Measurements from ENCODE around the gene MINDY2.
A peak's percentile ranks its signal among the peaks of the same experiment; 100 is the strongest.
"Not testable (repeated sequence)": the region's sequence is repeated elsewhere in the genome, so short reads cannot be mapped to it uniquely, and the experiment has no call there.

The MINDY2 gene

DNA sequence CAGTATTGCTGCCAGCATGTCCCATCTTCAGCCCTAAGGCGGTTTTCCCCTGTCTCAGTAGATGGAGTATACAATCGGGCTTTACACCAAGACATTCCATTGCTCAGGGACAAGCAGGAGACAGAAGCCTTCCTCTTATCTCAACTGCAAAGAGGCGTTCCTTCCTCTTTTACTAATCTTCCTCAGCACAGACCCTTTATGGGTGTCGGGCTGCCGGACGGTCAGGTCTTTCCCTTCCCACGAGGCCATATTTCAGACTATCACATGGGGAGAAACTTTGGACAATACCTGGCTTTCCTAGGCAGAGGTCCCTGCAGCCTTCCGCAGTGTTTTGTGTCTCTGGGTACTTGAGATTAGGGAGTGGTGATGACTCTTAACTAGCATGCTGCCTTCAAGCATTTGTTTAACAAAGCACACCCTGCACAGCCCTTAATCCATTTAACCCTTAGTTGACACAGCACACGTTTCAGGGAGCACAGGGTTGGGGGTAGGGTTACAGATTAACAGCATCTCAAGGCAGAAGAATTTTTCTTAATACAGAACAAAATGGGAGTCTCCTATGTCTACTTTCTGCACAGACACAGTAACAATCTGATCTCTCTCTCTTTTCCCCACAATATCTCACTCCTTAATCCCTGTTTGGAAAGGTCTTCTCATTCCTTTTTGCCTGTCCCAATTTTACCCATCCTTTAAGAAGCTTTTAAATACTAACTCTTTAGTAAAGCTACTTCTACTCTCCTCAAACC is 62.8 kb downstream of the MINDY2 start:
- not testable (repeated sequence) for DNase-seq

GRCh38 chr15:58839485-58839884 is 68.4 kb downstream of the MINDY2 start:
- DNase-seq: no peak

DNA sequence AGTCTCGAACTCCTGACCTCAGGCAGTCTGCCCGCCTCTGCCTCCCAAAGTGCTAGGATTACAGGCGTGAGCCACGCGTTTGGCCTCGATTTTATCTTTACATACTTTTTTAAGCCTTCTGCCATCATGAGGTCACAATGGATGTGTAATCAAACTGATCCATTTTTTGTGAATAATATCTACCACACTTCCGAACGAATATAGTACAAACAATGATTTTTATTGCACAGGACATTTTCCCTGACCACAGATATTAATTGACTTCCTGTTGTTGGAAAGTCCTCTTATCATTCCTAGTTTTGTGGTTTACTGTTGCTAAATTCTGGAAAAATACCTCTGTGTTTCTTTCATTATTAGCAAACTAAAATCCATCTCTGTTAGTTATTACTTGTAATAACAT is 68.9 kb downstream of the MINDY2 start:
- no peak for DNase-seq

DNA sequence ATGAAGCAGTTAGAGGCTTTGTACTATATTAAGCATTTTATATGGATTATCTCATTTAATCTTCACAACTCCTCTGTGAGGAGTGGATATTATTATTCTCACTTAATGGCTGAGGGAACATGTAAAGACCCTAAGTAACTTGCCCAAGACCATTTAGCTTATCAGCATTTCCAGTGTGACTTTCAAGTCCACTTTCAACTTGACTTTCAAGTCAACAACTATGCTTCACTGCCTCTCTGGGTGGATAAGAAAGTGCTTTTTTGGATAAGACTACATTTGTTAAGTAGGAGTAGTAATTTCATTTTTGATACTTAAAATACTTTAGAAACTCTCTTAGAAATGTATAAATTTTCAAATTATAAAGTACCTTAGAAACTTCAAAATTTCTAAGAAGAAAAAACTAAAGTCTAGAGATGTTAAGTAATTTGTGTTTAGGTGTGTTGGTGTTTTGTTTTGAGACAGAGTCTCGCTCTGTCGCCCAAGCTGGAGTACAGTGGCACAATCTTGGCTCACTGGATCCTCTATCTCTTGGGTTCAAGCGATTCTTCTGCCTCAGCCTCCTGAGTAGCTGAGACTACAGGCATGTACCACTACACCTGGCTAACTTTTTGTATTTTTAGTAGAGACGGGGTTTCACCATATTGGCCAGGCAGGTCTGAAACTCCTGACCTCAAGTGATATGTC is 71.8 kb downstream of the MINDY2 start:
- DNase-seq: no peak

GRCh38 chr15:58851205-58851604 is 80.1 kb downstream of the MINDY2 start:
- DNase-seq: not testable (repeated sequence)

DNA sequence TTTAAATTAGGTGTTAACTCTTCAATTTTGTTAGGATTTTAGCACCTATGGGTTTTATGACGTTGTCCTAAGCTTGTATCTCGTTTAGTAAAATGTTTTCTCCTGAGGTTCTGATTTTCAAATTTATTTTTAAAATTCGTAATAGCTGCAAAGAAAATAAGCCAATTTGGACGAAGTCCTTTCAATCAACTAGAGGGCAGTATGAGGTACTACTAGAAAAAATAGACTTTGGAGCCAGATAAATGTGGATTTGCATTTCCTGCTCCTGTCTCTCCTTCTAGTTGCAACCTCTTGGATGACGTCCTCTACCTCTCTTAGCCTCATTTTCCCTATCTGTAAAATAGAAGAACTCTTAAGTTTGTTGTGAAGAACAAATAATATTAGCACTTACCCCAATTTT is 81.2 kb downstream of the MINDY2 start:
- no peak for DNase-seq

DNA sequence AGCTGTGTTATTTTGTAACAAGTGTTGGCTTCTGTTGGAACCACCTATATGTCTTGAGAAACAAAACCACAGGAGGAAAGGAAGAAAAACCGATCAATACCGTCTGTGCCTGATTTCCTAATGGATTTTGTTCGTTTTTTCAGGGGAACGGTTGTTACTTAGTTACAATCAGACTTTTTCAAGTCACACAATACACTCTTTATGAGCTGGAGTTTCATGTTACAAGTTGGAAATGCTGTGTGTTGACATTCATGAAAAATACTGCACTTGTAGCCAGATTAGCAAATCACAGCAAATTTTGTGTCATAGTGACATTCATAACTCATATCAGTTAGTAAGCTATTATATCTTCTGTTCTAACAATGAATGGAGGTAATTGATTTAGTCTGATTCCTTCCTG is 83.5 kb downstream of the MINDY2 start:
- no peak for DNase-seq

- no peak for DNase-seq
Observed at GRCh38 chr15:58856086-58856485, 85.0 kb downstream of the MINDY2 start.

DNA sequence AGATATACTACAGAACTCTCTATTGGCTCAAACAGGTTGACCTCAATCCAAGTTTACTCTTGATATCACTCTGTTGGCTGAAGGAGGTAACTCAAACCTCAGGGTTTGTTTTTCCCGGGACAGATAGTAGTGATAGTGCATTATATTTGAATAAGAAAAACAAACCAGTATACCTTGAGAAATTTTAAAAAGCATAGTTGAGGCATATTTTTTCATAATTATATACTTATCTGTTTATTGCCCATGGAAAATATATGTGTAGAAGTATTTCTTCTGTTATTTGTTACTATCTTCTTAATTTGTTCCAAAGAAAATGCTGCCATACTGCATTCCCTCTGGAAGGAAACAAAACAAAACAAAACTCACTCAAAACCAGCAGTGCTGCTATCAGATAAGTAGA is 85.5 kb downstream of the MINDY2 start:
- DNase-seq: not testable (repeated sequence)

DNA sequence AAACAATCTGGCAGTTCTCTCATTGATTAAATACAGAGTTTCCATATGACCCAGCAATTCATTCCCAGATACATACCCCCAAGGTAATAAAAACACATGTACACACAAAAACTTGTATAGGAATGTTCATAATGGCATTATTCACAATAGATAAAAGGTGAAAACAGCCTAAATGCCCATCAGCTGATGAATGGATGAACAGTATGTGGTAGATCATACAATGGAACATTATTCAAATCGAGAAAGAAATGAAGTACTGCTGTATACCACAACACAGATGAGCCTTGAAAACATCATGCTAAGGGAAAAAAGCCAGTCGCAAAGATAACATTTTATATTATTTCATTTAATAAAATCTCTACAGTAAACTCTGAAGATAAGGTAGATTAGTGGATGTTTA is 91.2 kb downstream of the MINDY2 start:
- DNase-seq: no peak

- DNase-seq: peak; percentile 28 to 34
Observed at GRCh38 chr15:58864602-58865424, 93.7 kb downstream of the MINDY2 start.

DNA sequence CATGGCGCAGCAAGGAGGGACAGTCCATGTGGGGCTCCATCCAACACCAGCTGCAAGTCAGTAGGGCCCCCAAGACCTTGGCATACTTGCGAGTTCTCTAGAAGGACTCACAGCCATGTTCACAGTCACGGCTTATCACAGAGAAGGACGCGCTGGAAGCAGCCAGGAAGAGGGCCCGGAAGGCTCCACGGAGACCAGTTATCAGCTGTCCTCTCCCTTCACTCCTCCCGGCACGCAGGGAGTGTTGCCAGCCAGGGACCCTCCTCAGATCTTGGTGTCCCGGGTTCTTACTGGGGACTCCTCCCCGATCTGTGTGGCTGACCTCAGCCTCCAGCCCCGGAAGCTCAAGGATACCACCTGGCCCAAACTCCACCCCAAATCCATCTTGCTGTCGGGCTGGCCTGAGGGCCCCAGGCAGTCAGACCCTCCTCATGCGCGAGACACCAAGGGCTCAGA is 94.4 kb downstream of the MINDY2 start:
- DNase-seq: no peak

DNA sequence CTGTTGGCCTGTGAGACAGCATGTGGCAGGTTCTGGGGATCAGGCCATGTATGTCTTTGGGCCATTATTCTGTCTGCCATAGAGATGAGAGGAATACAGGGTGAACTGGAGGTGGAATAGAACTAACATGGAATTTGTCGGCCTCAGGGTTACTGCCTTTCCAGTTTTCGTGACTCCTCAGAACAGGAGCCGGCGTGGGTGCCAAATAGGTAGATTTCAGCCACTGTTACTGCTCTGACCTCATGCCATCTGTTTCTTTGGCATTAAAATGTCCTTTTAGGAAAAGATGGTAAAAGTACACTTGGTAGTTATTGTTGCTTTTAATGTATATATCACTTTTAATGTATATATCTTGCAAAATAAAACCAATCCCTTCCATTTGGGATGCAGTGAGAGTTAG is 96.8 kb downstream of the MINDY2 start:
- DNase-seq: no peak

DNA sequence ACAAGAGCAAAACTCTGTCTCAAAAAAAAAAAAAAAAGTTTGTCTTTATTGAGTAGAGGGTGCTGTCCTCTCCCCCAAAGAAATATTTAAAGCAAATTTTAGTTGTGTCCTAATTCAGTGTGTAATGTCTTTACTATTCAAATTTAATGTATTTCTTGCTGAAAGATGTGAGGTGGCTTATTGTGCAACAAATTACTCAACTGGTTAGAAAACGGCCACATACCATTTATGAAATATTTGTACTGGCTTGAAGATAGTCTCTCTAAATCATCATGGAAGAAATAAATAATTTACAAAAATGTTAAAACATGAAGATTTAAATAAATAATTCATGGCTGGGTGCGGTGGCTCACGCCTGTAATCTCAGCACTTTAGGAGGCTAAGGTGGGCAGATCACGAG is 99.3 kb downstream of the MINDY2 start:
- no peak for DNase-seq

- no peak for DNase-seq
Observed at GRCh38 chr15:58873267-58873666, 102.2 kb downstream of the MINDY2 start.

- DNase-seq: no peak
Observed at GRCh38 chr15:58875343-58875742, 104.2 kb downstream of the MINDY2 start.

DNA sequence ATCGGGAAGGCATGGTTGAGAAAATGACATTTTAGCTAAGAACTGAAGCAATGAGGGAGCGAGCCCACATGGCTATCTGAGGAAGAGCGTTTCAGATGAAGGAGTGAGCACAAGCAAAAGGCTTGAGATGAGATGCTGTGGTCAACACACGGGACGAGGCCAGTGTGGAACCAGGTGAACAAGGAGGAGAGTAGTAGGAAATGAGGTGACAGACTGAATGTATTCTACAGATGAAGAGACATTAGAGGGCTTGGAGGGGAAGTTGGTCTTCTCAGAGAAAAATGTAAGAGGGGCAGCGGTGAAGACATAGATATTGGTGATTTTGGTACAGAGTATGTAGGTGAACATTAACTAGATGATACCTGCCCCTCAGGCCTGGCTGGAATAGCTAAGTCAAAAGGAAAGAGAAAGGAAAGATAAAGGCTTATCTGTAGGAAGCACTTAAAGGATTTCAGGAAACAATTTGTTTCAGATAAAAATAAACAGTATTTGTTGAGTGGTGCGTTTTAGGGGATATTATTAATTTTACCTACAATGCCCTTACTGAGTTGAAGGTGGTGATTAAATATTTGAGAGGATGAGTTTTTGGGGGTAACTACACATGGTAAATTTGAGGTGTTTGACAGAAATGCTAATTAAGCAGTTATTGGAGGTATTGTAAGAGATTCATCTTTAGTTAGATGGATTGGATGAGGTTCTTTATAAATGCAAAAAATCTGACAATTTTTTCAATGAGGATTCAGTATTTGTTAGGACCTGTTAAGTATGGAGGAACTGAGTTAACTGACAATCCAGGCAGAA is 105.4 kb downstream of the MINDY2 start:
- no peak for DNase-seq

DNA sequence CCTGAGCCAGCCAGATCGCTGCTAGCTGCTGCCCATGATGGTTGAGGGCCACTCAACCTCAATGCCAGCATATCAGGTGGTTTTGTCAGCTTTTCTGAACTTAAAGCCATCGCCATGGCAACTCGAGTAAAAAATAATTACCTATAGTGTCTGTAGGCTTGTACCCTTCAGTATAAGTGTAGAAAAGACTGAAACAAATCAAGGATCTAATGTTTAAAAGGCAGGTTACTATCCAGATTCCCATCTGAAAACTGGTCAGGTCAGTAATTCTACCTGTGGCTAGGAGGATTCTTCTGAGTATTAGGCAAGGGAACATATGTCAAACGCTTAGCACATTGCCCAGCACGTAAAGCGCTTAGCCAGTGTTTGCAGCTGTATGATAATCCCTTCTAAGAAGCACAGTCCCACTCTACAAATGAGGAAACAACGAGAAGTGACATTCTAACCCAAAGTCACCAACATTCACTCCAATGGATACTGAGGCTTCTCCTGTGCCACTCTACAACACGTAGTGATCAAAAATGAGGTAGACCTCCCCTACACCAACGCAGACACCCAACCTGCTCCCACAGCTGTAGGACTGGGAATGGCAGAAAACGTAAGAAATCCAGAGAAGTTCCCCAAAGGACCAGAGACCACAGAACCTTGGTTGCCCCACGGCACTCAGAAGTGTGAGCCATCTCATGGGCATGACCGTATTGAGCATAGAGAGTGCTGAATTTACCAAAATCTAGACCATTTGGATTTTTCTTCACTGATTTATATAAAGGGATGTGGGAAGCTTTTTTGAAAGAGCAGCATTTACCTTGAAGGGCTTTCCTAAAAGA is 107.1 kb downstream of the MINDY2 start:
- no peak for DNase-seq

DNA sequence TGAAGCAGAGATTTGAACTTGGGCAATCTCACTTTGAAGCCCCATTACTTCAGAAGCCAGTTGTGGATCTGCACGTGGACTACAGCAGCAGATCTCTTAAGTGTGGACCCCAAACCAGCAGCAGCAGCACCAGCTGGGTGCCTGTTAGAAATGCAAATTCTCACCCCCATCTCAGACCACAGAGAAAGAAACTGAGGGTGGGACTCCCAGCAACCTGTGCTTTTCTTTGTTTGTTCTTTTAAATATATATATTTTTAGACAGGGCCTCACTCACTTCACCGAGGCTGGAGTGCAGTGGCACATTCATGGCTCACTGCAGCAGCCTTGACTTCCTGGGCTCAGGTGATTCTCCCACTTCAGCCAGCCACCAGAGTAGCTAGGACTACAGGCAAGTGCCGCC is 109.2 kb downstream of the MINDY2 start:
- DNase-seq: no peak

- no peak for DNase-seq
Observed at GRCh38 chr15:58882243-58882642, 111.1 kb downstream of the MINDY2 start.

DNA sequence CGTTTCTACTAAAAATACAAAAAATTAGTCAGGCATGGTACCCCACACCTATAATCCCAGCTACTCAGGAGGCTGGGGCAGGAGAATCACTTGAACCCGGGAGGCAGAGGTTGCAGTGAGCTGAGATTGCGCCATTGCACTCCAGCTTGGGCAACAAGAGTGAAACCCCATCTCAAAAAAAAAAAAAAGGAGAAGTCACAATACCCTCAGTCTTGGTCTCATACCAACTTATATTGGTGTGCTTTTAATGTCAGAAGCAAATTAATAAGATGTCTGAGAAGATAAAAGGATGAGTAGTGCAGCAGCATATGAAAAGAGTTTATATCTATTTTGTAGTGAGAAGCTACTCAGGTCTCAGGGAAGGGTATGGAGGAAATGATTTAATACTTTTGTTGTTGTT is 112.8 kb downstream of the MINDY2 start:
- not testable (repeated sequence) for DNase-seq

- DNase-seq: no peak
Observed at GRCh38 chr15:58886921-58887320, 115.8 kb downstream of the MINDY2 start.

Measured in activated T-cell treated with anti-CD3 and anti-CD28 coated beads, Interleukin-2, amount 50 U/mL, for 48 hours (primary cell).